NCI-H2227 (cell line): Measurements from ENCODE around the gene RAB6A.
A peak's percentile ranks its signal among the peaks of the same experiment; 100 is the strongest.
"Not testable (repeated sequence)": the region's sequence is repeated elsewhere in the genome, so short reads cannot be mapped to it uniquely, and the experiment has no call there.

Experiments
- DNase-seq: peaks from one replicate; lab custom pipeline; 2025; ENCODE audit not compliant: unreplicated experiment; lab: John Stamatoyannopoulos, UW

RAB6A gene

DNA sequence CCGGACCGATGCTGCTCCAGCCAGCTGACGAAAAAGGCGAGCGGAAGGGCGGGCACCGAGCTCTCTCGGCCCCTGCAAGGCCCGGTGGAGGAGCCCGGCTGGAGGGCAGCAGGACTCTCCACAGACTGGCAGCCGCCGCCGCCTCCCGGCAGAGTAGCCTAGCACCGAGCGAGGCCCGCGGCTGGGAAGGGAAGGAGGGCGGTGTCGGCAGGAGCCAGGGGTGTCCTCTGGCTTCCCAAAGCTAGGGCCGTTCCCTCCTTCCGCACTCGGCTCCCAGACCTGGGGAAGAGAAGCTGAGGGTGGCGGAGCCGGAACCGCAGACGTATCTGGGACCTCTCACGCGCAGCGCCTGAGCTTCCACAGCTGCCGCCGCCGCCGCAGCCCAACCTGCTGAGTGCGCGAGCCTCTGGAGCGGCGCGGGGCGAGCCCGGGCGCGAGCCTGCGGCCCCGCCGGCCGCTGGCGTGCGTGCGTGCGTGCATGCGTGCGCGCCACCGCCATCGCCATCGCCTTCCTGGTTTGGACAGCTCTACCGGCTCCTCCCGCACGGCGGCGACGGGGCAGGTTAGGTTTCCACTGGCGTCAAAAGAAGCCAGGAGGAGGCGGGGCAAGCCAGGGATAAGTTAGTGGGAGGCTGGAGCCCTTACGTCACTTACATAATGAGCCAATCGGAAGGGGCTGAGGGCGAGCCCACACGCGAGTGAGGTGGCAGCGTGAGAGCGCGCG is at the start of gene RAB6A:
RAB6A (minus strand) TSS at position 396 of the 724 bp plus-strand sequence. CDS start 439 bp downstream, outside the sequence.
- DNase-seq = peak; percentile 99

DNA sequence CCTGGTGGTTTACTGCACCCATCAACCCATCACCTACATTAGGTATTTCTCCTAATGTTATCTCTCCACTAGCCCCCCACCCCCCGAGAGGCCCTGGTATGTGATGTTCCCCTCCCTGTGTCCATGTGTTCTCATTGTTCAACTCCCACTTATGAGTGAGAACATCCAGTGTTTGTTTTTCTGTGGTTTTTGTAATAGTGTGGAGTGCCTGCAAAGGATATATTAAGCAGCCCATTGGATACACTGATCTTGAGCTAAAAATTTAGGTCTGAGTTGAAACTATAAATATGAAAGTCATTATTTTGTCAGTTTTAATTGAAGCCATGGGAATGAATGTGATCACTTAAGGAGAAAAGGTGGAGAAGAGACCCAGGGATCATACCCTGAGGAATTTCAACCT is 49.8 kb upstream of the RAB6A start:
- DNase-seq = no peak

DNA sequence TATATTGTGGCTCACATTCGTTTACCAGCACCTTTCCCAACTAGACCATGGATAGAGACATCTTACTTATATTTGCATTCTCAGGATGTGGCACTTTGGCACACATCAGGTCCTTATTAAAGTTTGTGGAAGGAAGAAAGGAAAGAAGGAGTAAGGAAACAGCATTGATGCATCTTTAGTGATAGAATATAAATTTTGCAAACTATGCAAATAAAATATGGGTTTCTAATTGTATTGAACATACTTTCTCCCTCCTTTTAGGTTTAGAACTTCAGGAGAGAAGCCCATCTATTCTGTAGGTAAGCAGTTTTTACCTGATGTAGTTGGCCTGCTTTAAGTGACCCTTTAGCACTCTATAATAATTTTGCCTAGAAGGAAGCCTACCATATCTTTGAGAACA is 47.2 kb upstream of the RAB6A start:
- no peak for DNase-seq

DNA sequence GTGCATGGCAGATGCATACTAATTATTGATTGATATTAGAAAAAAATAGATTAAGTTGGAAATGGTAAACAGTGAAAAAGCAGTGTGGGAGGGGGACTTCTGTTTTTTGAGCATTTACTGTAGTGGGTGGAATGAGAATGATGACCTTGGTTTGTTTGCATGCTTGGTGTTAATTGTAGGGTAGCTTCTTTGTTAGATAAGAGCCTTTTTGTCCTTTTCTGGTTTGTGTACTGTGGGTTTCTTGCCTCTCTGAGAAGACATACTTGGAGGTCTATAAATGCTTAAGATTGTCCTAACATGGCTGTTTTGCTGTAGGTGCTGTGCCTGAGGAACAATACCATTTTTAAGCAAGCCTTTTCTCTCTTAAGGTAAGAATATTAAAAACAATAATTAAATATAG is 43.8 kb upstream of the RAB6A start:
- DNase-seq = peak; percentile 23

DNA sequence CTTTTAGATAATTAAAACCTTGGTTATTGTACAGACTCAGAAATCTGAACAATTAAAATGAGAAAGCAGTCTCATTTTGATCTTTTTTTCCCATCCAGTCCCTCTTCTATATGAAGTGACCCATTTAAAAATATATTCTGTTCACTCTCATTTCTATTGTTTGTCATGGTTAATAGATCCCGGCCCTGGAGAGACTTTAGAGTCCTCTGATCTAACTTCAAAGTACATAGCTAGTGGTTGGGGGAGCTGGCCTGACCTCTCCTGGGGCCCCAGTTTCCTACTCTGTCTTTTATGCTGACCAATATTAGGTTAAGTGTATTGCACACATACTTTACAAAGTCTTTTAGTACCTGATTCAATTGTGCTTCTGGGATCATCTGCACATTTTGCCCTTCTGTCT is 40.3 kb upstream of the RAB6A start:
- DNase-seq = no peak

DNA sequence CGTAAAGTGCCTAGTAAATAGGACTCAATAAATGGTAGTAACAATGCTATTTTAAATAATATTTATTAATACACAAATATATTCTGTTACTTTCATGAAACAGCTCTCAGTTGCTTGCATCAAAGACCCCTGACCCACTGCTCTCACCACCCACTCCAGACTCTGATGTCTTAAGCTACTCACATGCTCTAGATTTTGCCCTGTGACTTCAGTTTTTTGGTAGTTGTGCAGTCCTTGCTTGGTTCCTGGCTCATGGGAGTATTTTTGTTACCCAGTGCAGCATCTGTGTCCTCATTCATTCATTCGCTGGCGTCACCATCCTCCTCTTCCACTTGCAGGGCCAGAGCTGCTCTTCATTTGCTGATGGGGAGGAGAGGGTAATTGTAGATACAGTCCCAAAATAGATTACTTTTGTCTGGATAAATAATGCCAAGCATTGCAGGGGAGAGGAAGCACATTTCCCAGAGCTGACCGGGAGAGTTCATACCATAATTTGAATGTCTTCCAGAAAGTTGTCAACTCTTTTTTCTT is 39.5 kb upstream of the RAB6A start:
- no peak for DNase-seq

DNA sequence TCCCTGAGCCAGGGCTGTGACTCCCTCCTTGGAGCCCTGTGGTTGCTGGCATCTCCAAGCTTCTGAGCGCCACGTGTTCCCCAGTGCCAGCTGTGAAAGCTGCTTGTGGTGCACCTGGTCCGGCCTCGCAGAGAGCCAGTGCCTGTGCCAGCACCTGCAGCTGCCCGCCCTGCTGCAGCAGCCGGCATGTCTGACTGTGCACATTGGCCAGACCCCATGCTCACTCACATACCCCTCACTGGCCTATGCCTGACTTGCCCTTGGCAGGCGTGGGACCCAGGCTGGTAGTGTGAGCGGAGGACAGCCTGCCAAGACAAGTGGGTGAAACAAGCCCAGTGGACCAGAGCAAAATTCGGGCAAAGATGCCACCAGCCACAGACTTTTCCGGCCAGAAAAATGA is 36.6 kb upstream of the RAB6A start:
- DNase-seq = no peak

DNA sequence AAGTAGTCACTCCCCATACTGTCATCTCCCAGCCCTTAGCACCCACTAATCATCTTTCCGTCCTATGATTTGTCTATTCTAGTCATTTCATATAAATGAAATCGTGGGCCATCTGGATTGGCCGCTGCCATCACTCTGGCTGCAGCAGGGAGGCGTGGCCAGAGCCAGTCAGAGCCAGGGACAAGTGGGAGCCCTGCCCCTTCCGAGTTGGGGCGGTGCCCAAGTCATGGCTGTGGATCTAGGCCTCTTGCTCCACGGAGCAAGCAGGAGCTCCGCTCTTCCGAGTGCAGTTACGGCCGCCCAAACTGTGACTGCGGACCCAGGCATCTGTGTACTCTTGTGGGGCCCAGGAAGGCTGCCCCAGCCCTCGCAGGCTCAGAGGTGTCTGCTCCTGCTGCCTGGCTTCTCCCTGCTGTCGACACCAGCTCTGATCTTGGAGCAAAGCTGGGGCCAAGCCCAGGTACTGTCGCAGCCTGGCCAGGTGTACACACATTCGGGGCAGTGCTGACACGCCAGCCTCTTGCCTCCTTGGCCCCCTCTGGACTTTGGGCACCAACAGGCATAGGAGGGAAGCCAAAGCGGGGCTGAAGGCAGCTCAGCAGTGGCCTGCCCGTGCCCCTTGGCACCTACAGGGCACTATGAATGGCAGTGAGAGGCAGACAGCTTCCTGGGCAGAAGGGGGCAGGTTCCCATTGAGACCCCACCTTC is 35.2 kb upstream of the RAB6A start:
- peak; percentile 76 for DNase-seq

DNA sequence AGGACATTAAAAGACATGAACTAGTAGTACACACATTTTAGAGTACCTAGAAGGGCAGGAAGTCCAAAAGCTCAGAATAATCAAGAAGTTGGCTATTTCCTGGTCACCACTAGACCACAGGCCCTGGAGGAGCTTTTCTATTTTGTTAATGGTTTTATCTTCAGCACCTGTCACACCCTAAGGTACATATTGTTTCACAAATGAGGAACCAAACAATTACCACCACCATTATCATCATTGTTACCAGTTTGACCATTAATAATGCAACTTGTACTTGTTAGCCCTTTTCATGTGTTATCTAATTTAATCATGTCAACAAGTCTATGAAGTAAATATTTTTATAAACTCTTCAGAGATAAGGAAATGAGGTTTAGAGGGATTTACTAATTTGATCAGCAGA is 31.7 kb upstream of the RAB6A start:
- no peak for DNase-seq

DNA sequence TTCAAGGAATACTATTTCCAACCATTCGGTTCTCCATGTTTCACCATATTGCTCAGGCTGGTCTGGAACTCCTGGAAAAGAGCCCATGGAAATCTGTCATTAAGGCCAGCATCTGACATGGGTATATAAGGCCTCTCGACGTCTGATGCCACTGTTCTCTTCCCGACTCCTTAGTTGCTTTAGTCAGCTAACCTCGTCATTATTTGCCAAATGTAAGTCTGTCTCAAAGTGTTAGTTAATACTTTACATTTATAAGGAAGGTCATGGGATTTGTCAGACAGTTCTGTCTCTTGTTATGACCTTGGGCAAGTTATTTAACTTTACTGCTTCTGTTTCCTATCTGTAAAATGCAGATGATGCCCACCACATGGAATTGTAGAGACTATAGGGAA is 28.4 kb upstream of the RAB6A start:
- DNase-seq = no peak

DNA sequence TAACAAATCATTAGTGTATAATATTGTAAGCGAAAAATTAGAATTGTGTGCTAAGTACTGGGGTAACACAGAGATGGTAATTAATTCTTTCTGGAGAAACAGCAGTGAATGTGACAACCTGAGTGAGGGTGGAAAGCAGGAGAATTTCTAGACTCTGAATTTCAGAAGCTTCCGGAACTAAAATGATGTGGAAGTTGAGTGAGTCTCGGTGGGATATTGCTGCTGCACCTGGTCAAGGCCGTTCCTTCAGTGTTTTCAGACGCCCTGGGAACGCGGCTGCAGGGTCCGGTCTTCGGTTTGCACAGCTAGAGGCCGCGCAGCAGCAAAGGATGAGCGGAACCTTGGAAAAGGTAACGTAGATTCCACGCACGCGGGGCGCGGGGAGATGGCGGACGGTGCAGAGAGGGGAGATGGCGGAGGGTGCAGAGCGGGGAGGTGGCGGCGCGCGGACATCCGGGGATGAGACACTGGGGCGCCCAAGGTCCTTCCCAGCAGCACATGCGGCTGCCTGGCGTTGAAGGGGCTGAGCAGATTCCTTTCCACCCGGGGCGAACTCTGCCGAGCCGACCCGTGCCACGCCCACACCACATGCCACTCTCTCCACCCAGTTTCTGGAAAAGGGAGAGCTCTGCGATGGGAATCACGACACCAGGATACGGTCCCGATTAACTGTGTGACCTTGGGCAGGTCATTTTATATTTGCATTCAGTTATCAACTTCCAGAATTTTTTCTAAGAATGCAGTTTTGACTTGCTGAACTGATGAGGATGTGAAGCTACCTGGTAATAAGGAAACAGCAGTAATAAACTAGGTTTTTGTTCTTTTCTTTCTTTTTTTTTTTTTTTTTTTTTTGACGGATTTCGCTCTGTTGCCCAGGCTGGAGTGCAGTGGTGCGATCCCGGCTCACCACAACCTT is 27.0 kb upstream of the RAB6A start, which contains the start of gene MRPL48:
MRPL48 (plus strand) TSS at position 232 of the 916 bp plus-strand sequence; CDS start at position 330, 98 bp downstream.
- peak; percentile 95 for DNase-seq

DNA sequence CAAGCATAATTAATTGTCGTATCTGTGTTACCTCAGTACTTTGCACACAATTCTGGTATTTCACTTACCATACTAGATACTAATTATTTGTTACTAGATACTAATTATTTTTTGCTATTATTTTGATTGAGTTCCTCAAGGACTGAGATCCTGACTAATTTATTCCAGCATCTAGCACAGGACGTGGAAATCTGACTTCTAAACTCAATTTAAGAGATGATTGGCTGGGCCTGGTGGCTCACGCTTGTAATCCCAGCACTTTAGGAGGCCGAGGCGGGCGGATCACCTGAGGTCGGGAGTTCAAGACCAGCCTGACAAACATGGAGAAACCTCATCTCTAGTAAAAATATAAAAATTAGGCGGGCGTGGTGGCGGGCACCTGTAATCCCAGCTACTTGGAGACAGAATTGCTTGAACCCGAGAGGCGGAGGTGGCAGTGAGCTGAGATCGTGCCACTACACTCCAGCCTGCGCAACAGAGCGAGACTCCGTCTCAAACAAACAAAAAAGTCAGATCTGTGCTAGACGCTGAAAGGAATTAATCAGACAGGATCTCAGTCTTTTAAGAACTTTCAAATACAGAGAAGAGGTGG is 26.3 kb upstream of the RAB6A start:
- DNase-seq = no peak

DNA sequence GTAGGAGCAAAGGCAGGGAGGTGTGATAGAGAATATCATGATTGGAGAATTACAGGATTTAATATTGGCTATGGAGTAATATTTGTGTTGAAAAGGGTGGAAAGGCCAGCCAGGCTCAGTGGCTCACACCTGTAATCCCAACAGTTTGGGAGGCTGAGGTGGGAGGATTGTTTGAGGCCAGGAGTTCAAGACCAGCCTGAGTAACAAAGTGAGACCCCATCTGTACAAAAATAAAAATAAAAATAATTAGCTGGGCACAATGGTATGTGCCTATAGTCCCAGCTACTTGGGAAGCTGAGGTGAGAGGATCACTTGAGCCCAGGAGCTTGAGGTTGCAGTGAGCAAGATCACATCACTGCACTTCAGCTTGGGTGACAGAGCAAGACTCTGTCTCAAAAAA is 24.6 kb upstream of the RAB6A start:
- DNase-seq = not testable (repeated sequence)

DNA sequence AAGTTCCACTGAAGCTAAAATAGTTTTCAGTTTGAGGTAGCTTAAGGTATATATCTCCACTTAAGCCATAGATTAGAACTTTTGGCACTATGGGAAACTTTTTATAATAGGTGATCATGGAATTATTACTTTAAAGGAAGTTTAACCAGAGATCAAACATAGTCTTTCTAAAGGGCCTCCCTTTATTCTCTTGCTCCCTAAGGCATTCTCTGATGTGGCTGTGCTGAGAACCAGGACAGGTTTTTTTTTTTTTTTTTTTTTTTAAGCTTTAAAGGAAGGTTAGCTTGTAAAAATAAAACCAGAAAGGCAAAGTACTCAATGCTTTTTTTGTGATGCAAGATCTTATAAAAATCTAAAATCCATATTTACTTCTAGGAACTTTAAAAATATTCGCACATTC is 23.9 kb upstream of the RAB6A start:
- DNase-seq = no peak

DNA sequence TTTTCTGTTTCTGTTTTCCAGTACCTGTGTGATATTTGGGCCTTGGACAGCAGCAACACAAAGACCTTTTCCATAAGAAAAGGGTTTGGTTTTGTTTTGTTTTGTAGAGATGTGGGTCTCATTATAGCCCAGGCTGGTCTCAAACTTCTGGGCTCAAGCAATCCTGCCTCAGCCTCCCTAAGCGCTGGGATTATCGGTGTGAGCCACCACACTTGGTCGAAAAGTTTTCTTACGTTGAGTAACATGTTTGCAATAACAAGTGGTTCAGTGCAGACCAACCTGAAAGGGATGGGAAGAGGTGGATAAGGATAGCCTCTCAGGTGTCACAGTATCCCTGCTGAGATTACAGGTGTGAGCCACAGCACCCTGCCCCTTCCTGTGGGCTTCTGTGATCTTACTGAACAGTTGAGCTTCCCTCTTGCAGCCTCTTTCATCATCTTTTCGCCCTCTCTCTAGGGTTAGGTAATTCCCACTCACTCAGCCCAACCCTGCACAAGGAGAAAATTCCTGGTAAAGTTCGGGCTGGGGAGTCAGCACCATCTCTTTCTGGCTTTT is 23.3 kb upstream of the RAB6A start:
- no peak for DNase-seq

DNA sequence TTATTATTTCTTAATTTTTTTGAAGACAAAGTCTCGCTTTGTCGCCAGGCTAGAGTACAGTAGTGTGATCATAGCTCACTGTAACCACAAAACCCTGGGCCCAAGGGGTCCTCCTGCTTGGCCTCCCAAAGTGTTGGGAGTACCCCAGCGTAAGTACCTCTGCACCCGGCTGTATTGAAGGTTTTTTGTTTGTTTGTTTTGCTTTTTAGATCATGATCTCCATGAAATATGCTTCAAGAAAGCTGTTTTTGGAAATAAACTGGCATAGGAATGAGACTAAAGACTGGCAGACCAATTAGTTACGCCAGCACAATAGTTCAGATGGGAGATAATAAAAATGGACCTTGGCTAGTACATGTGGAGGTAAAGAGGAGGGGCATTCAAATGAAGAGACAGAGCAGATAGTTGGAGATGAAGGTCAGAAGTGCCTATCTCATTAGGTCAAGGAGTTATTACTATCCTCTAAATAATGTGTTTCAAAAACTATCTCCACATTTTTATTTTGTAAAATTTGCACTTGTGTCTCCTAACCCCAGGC is 22.7 kb upstream of the RAB6A start:
- no peak for DNase-seq

DNA sequence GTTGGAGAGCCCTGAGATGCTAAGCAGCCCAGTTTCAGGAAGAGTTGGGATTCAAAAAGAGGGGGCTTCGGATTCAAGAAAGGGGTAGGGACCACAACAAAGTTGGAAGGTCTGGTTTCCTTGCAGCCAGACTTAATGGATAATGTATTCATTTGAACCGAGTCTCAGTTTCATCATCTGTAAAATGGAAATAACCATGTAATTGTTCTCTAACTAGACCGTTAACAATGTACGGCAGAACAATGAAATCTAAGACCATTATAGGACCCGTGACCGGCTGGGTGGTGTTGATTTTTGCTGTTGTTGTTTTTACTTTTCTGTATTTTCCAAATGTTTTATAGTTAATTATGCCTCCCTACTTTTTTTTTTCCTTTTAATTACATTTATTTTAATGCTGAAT is 20.4 kb upstream of the RAB6A start:
- DNase-seq = no peak

DNA sequence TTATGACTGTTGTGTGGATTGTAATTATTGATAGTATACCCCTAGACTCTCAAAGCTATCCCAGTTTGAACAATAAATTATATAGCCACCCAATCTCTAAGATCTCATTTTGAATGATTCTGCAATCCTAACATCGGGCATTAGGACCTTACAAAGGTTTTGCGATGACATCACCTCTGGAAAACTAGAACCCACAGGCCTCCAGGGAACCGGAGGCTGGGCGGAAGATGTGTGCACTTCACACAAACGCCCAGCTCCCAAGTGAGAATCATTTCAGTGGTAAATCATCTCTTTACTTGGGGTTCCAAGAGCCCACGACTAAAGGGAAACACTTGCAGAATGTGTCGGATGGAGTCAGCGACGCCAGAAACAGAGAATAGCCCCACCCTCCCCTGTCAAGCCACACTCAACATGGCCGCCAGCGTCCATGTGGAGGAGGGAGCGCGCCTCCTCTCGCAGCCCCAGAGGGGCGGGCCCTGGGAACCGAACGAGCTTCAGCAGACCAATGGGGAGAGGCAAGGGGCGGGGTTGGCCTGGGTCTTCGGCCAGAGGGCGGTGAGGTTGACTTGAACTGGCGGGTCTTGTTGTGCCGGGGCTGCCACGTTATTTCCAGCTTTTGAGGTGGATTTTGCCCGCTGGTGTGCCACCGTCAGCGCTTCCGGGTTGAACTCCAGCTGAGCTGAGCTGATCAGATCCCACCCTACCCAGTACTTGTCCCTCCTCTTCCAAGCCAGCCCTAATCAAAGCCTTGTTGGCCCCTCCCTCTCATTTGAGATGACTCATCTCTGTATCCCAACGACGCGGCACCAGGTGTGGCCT is 18.4 kb upstream of the RAB6A start:
- DNase-seq = peak; percentile 99

DNA sequence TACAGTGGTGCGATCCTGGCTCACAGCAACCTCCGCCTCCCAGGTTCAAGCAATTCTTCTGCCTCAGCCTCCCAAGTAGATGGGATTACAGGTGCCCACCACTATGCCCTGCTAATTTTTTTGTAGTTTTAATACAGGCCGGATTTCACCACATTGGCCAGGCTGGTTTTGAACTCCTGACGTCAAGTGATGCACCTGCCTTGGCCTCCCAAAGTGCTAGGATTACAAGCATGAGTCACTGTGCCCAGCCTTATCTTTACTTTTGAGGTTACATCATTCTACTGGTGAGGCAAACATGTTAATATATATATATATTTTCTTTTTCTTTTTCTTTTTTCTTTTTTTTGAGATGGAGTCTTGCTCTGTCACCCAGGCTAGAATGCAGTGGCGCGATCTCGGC is 9.9 kb upstream of the RAB6A start:
- DNase-seq = not testable (repeated sequence)
